Stromal cell of bone marrow (primary cell): ENCODE data around the gene SEMA3C.

ENCODE experiments used
- DNase-seq: peaks from one replicate; pipeline ENCODE4 v3.0.0-alpha.2; 2012; ENCODE audit warnings: low read depth

Gene SEMA3C

DNA sequence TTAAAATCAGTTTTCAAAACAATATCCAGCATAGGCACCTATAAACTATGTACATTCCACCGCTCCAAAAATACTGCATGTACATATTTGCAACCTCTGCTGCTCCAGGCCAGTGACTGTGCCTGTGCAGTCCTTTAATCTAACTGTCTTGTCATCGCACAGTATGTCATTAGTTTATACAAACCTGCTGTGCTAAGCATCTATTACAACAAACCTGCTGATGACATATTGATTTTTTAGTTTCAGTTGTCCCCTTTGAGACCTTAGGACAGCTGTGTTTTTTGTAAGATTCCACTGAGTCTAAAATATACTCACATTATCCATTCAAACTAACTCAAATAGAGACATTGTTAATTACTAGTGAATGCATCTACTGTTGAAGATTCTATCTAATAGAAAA lies 33.1 kb downstream of the SEMA3C start:
- DNase-seq: no peak

DNA sequence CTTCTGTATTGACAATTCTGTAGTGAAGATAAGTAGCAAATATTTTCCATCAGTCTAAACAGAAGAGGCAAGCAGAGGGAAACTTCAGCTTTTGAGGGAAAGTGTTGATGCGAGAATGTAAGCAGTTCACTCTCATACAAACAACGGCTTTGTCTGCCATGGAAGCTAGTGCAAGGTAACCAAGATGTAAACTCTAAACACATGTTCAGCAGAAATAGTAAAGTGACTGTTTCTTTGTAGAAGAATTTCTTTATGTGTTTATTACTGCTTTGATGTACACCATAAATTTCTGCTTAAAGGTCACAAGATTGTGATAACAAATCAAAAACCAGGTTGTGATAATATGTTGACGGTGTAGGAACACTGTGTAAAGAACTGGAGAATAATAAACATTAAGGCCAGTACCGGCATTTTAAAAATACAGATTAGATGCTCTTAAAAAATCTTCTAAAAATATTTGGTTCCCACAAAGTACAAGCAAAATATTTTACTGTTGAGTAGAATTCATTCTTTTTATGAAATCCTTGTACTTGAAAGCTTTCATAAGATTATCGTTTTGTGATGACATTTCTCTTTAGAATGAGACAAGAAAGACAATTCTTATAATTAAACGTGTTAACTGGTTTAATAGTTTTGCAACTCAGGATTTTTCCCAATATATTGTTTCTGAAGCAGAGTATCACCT lies 34.2 kb downstream of the SEMA3C start:
- no peak for DNase-seq

DNA sequence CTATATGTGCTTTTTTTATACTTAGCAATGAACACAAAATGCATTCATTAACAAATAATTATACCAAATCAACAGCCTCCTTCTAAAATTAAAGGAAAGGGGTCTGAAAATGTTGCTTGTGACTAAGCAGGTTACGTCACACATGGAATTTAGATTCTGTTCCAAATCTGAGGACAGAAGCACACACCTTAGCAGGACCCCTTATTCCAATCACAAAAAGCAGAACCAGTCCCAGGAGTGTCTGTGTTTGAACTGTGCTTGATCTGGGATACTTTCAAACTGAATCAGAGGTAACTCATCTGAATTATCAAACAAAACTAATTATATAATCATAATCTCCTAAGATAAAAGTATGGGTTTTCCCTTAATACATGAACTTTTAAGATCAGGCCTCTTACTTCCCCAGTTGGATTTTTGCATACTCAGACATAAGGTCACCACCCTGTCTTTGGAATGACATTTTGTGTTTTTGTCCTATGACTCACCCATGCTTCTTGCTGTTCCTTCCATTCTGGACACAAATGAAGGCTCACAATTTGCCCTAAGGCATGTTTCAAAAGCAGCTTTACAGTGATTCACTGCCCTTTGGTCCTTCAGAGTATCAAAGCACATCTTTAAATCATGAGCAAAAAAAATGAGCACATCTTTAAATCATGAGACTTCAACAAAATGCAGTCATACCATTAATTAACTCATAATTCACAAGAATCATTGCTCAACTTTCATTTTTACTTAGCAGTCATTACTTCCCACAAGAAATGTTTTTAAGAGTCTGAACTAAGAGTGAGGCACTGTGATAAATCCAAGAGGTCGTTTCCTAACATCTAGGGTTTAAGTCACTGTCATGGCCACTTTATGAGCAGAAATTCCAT lies 35.5 kb downstream of the SEMA3C start:
- peak; percentile 96 for DNase-seq

DNA sequence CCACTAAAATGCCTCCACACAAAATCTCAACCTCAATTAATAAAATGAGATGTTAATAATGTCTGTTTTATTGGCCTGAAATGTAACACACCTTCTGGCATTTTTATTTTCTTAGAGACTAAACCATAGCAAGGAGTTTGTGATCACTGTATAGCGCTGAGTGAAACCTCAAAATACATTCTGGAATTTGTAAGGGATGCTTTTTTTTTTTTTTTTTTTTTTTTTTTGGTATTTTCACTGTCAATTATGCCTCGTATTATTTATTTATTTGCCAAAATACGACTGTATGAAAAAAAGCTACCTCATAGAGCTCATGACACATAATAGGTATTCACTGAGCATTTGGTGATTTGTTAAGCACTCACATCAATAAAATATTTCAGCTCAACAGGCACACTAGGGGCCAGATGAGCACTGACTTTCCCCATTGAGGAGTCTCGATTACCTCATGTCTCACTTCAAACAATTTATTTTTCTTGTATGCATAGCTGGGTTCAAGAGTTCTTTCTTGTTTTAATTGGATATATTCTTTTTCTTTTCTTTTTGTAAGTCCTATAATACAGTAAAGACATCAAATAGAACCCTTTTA lies 36.5 kb downstream of the SEMA3C start:
- no peak for DNase-seq

DNA sequence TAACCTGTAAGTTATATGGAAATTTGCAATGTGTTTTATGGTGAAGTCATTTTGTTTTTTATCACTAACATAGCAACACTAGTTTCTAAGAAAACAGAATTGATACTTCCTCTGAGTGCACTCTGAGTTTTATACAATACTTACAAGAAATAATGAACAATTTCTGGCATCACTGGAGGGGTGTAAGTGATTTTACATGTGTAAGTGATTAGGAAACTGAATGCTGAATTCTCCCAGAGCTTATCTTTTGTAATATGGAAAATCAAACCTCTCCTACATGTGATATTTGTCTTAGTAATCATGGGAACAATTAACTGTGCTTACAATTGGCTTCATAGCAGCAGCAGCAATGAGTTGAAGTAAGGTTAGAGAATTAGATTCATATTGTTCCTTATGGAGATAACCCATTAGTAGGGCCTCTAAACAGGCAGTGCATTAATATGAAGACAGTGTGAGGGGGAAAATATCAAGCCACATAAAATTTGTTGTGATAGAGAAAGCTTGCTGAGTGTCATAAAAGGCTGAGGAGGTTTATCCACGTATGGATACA lies 37.4 kb downstream of the SEMA3C start:
- no peak for DNase-seq

DNA sequence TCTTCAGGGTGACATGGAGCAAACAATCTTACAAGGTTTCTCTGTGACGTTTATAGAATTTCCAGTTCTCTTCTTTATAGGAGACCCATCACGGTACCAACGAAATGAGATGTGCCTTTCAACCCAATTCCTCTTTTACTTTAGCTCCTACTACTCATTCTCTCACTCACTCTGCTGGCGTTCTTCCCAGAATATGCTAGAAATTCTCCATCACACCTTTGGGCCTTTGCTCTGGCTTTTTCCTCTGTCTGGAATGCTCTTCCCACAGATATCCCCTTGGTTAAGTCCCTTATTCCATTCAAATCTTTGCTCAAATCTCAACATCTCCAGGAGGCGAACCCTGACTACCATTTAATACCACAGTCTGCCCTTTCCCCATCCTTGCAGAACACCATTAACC lies 39.0 kb downstream of the SEMA3C start:
- DNase-seq: no peak

DNA sequence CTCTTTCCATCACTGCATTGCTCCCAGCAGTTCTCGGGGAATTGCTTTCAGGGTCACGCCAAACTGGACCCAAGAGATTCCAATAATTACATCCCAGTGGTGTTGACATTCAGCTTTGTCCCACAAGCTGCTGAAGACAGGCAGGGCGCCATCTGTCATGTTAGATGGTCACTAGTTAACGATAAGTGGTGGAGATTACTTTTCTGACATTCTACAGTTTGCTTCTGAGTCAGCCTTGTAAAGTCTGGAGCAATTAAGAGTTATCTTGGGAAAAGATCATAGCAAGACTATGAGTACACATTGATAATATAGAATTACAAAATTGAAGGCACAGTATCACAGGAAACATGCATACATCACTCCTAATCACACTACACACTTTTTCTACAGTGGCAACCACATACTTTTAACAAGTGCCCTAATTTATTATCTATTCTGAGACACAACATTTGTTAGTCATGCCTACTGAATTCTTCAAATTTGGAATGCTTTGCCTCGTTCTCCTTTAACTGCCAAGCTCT lies 41.9 kb downstream of the SEMA3C start:
- DNase-seq: no peak

DNA sequence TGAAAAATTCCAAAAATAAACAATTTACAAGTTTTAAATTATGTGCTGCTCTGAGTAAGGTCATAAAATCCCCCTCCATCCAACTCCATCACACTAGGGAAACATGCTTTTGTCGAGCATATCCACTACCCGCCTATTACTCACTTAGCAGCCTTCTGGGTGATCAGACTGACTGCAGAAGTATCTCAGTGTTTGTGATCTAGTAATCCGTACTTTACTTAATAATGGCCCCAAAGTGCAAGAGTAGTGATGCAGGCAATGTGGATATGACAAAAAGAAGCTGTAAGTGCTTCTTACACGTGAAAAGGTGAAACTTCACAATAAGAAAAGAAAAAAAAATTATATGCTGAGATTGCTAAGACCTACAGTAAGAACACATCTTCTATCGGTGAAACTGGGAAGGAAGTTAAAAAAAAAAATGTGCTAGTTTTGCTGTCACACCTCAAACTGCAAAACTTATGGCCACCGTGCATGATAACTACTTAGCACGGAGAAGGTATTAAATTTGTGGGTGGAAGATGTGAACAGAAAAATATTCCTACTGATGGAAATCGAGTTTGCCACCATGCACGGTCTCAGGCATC lies 43.2 kb downstream of the SEMA3C start:
- DNase-seq: no peak

DNA sequence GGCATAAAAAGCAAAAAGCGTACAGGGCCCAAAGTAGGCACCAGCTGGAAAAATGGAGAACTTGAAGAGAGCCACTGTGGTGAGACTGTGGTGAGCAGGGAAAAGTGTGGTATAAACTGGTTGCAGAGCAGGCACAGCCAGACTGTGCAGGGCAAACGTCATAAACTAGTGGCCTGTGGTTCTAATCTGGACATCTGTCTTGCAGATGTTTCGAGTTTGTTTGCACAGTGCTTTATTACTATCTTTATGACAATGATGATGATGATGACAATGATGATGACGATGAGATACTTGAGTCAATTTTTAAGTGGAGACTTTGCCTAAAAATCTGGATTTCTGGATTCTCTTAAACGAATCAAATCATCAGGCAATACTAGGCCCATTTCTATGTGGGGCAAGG lies 45.7 kb downstream of the SEMA3C start:
- DNase-seq: no peak

DNA sequence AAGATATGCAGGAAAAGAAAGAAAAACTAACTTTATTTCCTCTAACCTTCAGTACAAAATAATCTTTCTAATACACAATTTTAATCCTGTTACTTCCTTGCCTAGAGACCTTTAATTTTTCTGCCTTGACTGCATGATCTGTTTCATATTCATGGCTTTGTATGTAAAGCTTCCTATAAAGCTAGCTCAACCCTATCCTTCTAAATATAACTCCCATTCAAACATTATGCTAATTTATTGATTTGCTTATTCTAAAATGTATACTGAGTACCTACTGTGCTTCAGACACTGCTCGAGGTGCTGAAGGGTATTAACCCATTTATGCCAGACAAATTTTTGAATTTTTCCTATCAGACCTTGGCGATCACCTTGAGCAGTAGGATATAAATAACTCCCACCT lies 47.6 kb downstream of the SEMA3C start:
- DNase-seq: no peak

DNA sequence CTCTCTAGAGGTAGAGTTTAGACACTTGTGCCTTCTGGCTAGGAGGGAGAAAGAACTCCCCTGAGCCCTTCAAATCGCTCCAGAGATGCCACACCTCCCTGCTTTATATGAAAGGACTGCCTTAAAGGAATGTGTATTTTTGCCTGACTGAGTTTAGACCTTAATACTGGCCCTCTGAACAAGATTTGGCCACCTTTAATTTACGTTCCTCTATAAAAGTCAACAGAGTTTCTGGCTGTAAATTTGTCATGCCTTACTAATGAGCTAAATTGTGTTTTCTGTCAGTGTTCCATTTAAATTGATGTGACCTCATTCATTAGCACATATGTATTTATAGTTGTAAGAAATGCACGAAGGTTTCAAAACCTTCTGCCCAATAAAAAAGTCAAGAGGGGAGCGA lies 48.0 kb downstream of the SEMA3C start:
- no peak for DNase-seq

DNA sequence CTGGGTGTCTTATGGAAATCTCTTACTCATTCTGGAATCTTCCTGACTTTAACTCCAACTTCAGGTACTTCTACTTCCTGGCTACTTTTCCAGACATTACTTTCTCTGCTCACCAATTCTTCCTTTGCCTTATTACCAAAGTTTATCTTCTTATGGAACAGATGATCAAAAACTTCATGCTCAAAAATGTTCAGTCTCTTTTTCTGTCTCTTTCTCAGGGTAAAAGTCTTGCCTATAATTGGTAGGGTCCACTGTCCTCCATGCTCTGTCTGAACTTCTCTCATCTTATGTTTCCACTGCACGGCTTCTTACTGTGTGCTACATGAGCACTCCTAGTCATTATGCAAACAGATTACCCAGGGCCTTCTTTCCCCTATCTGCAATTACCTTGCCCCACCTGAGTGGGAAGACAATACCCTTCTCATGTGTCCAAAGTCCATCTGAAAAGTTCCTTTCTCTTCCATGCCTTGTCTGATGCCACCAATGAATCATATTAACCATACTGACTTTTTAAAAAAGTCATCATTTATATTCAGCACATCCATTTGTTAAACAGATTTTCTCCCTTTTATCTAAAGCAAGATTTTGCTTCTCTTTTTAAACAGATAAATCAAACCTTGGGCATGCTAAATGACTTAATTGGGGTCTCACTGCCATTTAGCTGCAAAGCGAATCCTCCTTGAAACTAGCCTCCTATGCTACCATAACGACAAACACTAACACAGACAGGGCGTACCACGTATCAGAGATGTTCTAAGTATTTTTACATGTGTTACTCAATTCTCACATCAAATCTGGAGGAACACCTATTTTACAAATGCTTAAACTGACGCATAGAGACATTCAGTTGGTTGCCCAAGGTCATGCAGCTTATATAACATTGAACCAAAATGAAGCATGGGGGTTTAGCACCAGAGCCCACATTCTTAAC lies 48.8 kb downstream of the SEMA3C start:
- no peak for DNase-seq

DNA sequence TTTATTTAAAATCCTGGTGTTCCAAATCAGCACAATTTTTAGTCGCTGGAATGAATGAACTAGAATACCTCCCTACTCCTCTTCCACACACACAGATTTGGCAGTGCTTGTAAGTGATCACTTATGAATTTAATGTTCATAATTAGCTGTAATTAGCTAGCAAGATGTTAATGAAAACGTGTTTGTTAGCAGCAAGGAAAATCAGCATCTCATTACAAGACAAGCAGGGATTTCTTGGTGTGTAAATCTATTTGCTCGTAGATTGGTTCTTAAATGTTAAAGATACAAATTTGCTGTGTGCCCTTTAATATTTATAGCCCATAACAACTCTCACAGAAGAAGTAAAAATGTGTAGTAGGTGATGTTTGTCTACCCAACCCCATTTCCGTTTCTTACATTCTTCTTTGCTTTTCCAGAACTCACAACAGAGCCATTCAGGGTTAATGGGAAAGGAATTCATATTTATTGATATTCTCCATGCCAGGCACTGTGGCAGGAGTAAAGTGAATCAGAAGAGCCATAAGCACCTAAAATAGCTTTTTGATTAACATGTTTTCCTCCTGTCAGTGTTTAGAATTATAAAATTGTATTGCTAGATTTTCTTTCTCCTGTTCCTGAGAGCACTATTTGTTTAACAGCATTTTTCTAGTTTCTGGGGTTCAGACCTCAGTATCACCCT lies 49.6 kb downstream of the SEMA3C start:
- no peak for DNase-seq

DNA sequence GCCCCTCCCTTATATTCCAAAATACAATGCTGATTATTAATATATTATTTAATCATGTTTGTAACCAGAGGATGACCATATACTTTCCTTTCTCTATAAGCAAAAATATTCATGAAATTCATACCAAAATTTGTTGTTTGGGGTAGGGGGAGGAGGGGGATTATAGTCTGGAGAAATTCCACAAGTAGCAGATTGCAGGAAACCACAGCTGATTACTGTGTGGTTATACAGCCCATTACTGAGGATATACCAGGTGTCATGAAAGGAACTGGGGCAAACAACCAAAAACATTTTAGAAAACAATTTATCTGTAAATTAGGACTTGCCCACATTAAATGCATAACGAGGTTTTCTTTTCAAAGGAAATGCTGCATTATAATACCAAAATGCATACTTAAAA lies 50.3 kb downstream of the SEMA3C start:
- DNase-seq: no peak

DNA sequence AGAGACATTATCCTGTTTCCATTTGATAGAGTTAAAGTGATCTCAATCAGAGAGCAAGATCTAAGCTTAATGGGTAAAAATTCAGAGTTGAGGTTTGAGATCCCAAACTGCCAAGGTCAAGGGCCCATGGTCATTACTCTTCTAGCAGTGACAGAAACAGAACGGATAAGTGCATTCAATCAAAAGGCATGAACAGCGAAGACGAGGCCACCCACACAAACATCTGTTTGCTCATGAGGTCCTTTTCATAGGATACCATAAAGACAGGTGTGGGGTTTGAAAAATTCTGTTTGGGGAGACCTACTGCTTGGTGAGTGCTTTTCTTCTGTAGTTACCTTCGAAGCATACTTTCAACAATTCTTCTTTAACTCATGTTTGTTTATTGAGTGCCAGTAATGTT lies 58.3 kb downstream of the SEMA3C start:
- DNase-seq: no peak

DNA sequence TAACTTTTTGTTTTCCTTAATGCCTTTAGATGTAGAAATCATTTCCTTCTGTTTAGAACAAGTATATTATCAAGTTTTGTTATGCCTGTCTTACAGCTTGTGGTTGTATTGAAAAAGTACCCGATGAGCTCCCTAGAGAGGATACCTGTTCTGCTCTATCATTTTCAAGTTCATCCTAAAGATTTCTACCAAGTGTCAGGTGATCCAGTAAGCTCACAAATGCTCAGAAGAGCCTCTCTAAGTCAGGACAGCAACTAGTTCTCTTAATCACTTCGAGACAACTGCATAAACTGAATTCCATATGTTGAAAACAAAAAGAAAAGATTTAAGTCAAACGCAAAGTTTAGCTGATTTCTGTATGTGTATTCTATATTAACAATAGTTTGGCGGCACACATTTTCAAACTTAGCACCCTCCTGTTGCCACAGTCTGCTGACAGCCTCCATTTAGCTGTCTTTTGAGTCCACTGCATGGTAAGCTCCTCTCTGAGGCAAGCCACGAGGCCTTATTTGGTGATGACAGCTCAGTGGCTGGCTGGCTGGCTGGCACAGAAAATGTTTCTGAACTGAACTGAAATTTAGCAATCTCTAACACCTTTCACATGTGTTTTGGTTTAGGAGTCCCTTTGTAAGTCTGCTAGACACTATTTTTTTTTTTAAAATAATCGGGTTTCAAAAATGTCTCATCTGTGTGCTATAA lies 59.4 kb downstream of the SEMA3C start:
- peak; percentile 34 for DNase-seq

DNA sequence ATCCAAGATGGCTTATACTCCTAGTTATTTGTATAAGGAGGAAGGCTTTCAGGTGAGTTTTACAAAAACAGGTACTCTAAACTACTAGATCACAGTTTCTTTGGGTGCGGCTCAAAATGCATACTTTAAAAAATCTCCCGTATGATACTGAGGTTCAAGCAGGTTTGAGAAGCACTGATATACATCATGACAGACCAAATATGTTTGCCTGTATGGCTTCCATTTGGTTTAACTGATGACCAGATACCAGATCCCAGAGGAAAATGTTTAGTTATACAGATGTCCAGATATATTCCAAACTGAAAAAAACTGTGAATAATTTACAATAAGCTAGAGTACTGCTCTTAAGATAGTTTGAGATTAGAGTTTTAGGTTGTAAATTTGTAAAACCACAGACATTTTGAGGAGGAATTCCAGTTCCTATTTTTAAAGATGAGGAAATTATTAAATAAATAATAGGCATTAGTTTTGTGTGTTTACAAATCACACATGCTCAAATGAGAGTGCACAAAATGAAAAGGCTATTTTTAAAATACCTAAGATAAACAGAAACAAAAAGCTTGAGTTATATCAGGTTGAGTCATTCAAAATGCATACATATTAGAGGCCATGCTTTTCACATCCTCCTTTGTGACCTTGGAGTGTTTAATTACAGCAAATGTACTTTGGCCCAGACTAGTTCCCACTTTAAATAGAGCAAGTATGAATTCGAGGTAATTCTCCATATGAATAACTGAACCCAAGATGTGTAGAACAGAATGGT lies 60.5 kb downstream of the SEMA3C start:
- no peak for DNase-seq

DNA sequence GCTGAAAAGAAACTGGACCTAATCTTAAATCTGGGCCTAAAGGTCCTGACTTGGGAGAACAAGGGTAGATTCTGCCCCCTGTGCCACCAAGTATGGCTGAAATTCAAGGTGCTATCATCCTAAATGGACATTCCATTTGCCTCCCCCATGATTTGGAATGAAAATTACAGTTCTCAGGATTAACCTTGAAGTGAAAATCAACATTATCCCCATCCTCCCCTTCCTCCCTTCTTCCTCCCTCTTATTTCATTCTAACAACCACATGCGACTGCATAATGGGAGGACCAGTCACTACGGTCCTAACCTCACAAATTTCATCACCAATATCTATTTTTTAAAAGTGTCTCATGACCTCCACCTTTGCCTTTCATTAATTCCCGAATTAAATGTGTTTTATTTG lies 62.1 kb downstream of the SEMA3C start:
- no peak for DNase-seq

DNA sequence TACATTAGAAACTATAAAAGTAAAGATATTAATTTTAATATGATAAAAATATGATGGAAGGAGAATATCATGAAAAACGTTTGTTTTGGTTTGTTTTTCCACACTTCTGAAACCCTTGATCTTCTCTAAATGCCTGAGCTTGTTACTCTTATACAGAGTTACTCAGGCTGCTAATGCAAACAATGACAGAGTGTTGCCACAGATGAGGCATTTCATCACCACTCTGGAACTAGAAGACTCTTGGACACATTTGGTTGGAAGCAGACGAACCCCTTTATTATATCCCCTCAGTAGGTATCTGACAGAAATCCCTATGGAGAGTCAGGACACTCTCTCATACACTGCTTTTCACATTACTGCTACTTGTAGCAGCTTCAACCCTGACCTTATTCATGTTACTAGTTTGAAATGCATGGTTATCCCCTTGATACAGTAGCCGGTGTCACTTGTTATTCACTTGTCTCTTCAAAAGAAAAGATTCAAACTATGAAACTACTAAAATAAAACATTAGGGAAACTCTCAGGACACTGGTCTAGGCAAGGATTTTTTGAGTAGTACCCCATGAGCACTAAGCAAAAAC lies 66.9 kb downstream of the SEMA3C start:
- peak; percentile 34 for DNase-seq
